ENCODE results near the gene PODXL2.

GRCh38 chr3:127675651-127676391 is 46.8 kb downstream of the PODXL2 start:
- TF ChIP-seq POLR2A (IDR thresholded peaks at IDR 0.05; ENCODE audit: low read length) (no peak), GATA1 (IDR thresholded peaks at IDR 0.05; ENCODE audit: low read depth, low read length) (no peak)
